Subcutaneous adipose tissue (tissue), 4 donors: ENCODE measurements around the gene ALPI. TPM values are rescaled to one million over a fixed set of nuclear protein-coding genes. Genes with fewer than 3 reads are reported as not detected.

Experiments used
- total RNA-seq, 4 donors: library from RNA; depleted of rRNA; stranded (reverse); fragments of >200 nt; gene quantifications; one replicate each; pipeline ENCODE4 v1.1.0, GENCODE V29; 2016
- TF ChIP-seq, protein P1 (sequence below): fragments of 450-650 bp; IDR thresholded peaks from one replicate; pipeline ENCODE4 v1.5.1; 2016; ENCODE audit warnings: low read depth, mild to moderate bottlenecking, control low read depth, antibody characterized with exemption, moderate library complexity

The ALPI gene
- total RNA-seq, 4 donors from 2014 or later: not detected

DNA sequence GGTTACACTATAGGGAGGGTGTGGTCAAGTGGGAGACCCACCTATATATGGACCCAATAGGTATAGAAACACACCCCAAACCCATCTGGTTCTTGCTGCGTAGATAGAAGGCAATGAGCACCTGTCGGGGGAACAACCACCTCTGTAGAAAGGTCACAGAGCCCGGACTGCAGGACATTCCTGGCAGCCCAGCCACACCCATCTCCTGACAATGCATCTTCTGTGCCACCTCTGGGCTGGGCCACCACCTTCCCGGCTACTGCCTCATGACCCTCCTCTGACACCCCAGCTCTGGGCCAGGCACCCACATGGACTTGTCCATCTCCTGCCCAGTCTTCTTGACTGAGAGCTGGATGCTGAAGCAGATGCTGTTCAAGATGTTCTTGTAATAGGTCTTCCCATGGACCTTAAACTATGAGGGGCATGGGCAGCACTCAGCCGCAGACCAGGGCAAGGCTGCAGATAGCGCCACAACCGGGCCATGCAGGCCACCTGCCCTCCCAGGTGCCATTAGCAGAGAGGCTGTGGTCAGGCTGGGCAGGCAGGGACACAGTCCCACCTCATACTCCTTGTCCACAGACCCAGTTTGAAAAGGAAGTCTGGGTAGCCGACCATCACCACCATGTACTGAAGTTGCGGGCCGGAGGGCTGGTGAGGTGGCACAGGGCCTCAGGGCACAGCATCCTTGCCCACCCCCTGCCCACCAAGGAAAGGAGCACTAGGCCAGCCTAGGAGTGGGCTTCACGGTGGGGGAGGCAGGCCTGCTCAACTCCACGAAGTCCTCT is 40.0 kb upstream of the ALPI start:
- TF ChIP-seq, protein P1, sequence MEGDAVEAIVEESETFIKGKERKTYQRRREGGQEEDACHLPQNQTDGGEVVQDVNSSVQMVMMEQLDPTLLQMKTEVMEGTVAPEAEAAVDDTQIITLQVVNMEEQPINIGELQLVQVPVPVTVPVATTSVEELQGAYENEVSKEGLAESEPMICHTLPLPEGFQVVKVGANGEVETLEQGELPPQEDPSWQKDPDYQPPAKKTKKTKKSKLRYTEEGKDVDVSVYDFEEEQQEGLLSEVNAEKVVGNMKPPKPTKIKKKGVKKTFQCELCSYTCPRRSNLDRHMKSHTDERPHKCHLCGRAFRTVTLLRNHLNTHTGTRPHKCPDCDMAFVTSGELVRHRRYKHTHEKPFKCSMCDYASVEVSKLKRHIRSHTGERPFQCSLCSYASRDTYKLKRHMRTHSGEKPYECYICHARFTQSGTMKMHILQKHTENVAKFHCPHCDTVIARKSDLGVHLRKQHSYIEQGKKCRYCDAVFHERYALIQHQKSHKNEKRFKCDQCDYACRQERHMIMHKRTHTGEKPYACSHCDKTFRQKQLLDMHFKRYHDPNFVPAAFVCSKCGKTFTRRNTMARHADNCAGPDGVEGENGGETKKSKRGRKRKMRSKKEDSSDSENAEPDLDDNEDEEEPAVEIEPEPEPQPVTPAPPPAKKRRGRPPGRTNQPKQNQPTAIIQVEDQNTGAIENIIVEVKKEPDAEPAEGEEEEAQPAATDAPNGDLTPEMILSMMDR: no peak

DNA sequence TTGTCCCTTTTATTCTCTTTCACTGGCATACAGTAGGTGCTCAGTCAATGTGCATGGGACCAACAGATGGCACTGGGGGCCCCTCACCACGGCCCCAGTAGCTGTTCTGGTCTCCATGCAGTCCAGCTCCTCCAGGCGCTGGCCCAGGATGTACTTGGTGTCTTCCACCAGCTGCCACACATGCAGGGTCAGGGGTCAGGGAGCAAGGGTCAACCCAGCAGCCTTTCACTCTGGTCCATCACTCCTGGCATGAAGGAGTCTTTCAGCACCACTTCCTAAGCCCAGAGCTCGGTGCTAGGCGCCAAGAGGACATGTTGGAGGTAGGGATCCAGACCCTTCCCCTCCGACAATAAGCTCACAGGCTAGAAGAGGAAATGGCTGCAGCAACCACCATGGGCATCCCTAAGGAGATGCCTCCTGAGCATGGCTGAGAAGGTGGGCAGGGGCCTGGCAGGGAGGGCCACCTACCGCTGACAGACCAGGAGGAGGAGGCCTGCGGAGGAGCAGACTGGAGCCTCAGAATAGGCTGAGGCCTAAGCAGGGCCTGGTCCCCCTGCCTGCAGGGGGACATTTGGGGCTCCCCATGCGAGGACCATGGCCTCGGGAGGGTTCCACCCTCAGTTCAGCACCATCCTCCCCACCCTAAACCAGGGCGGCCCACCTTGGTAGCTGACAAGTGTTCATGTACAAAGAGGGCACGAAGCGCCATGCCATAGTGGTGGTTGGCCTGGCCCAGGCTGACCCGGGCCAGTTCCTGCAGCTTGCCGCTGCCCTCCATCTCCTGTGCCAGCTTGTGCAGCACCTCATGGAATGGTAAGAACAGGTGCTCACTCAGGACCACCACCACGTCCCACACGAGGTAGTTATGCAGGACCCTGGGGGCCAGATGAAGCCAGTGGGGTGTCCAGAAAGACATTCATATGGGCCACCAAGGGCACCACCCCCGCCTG is 39.2 kb upstream of the ALPI start:
- TF ChIP-seq, protein P1: no peak

DNA sequence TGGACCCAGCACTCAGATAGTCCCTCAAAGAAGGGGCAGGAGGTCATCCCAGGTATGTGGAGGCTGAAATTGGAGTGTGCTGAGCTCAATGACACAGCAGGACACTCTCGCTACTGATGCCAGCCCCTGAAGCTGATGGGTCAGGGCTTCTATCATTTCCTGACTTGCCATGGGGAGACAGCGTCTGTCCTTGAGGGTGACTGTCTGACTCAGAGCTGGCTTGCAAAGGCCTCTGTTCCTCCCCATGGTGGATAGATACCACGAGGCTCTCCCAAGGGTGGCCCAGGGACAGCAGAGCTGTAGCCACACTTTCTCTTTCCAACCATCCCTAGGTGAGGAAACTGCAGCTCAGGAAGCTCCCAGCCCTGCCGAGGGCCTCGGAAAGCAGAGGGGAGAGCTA is 38.5 kb upstream of the ALPI start:
- TF ChIP-seq, protein P1: no peak

DNA sequence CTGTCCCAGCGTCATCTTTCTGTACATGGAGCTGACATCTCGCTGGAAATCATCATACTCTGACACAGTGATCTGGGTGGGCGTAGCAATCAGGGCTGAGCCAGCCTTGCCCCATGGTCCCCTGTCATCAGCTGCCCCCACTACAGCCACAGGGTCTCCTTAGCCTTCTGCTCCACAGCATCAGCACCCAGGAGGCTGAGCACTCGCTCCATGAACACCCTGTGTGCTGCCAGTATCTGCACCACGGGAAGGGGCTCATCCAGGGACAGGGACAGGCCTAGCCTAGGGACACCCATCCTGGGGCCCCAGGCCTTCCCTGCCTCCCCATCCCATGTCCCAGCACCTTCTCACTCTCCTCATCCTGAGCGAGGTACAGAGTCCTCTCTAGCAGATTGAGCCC is 37.9 kb upstream of the ALPI start:
- TF ChIP-seq, protein P1: no peak

DNA sequence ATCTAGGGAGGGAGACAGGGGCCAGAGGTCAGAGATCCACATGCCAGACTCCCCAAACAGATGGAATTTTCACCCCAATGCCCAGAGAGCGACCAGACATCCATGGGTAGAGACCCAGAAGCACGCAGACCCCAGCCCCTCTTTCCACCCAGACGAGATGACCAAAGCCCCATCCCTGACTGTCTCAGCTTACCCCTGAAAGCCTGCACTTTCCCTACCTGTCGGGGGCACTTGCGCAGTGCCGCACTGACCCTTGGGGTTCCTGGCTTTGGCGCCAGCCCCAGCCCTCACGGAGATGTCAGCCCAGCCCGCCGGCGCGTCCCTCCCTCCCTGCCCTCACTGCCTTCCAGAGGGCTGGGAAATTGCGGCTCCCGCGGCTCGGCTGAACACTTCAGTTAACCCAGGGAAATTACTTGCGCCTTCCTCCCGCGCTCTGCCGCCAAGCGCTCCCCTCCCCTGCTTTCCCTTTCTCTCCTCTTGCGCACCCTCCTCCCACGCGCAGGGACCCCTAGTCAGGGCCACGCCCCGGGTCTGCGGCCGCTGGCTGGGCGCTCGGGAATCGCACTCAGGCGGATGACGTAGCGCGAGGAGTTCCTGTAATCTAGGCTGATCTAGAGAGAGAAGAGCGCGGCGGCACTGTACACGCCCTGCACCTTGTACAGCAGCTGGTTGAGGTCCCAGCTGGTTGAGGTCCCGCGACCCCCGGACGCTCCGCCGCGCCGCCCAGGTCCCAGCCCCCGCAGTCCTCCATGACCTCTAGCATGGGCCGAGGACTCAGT is 37.3 kb upstream of the ALPI start:
- TF ChIP-seq, protein P1: no peak

DNA sequence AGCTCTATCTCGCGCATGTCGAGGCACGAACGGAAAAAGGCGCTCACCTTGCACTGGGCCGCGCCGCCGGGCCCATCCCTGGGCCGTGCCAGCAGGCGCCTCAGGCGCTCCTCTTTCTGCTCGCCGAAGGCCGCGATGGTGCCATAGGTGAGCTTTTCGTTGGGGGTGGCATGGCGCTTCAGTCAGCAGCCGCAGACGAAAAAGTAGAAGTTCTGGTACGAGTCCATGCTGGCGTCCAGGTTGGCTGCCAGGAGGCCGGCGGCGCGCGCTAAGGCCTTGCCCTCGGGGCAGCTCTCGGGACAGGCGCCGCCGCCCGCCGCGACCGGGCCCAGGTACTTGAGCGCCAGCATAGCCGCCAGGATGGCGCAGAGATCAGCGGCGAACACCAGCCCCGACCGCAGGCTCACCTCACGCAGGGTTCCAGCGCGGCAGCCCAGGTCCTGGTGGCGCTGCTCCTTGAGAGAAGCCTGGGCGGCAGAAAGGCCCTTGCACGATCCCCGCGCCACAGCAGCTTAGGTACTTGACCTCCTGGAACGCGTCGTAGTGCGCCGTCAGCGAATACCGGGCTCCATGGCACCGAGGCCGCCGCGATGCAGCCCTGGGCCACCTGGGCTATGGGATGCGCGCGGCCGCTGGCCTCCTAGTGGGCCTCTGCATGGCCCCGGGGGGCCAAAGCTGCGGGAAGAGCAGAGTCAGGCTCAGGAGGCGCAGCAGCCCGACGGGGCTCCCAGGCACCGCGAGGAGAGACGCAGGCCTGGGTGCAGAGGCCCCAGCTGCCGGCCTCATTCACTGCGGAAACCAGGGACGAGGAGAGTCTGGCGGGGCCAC is 36.5 kb upstream of the ALPI start:
- TF ChIP-seq, protein P1: no peak
